Coronary artery (tissue), 2 donors: Measurements from ENCODE around the gene ZNF853.
"Not testable (repeated sequence)": the region's sequence is repeated elsewhere in the genome, so short reads cannot be mapped to it uniquely, and the experiment has no call there.

Experiments used
- DNase-seq: peaks from one replicate; pipeline ENCODE4 v3.0.0-alpha.2; 2017; ENCODE audit warnings: low spot score
- H3K27ac ChIP-seq, 2 donors: fragments of 200-600 bp; sonication (generic); one replicate each; pipeline ENCODE4 v1.5.1; 2016 to 2019
- H3K4me3 ChIP-seq: fragments of 200-600 bp; sonication (generic); 2 replicates; pipeline ENCODE4 v1.5.1; 2016; ENCODE audit warnings: mild to moderate bottlenecking, moderate library complexity
- CTCF ChIP-seq: fragments of 200-600 bp; sonication (generic); IDR thresholded peaks from one replicate; pipeline ENCODE4 v1.5.1; 2019; ENCODE audit warnings: antibody characterized with exemption

The ZNF853 gene

GRCh38 chr7:6577369-6578113 lies 37.9 kb upstream of the ZNF853 start, which contains the start of gene ZDHHC4:
Gene ZDHHC4, plus strand, starts transcription at chr7:6577454. Its CDS starts 3,108 bp downstream, at chr7:6580562.
- DNase-seq, result peak; percentile 91
- no peak for TF ChIP-seq CTCF
- Histone ChIP-seq H3K27ac (peak within 1 kb of the TSS; percentile 85 to 95), H3K4me3 (peak within 1 kb of the TSS; percentile 80)

- H3K4me3 ChIP-seq, result peak overlapping the region; percentile 80
- H3K27ac ChIP-seq, result peak overlapping the region; percentile 85 to 95
- no peak for DNase-seq
- no peak for TF ChIP-seq CTCF
Measured at GRCh38 chr7:6578114-6579084, 37.0 kb upstream of the ZNF853 start.

GRCh38 chr7:6579446-6579845 lies 36.0 kb upstream of the ZNF853 start:
- no peak for DNase-seq
- no peak for TF ChIP-seq CTCF
- no peak overlapping the region for H3K4me3 ChIP-seq
- no peak overlapping the region for H3K27ac ChIP-seq

- not testable (repeated sequence) for DNase-seq
Measured at GRCh38 chr7:6585746-6586432, 29.5 kb upstream of the ZNF853 start.

GRCh38 chr7:6588566-6588965 lies 26.8 kb upstream of the ZNF853 start:
- Histone ChIP-seq H3K4me3 (no peak overlapping the region), H3K27ac (no peak overlapping the region)
- TF ChIP-seq CTCF, result no peak
- no peak for DNase-seq

More at GRCh38 chr7:6585746-6586432, 29.5 kb upstream of the ZNF853 start:
- H3K27ac ChIP-seq, H3K4me3 ChIP-seq: not testable (repeated sequence)

GRCh38 chr7:6589151-6589828 lies 26.1 kb upstream of the ZNF853 start:
- TF ChIP-seq CTCF, result no peak
- peak overlapping the region; percentile 92 for H3K4me3 ChIP-seq
- peak overlapping the region; percentile 69 to 87 for H3K27ac ChIP-seq
- DNase-seq, result no peak
